ENCODE data around the gene MMP13.
"Not testable (repeated sequence)": the region's sequence is repeated elsewhere in the genome, so short reads cannot be mapped to it uniquely, and the experiment has no call there.

The MMP13 gene

DNA sequence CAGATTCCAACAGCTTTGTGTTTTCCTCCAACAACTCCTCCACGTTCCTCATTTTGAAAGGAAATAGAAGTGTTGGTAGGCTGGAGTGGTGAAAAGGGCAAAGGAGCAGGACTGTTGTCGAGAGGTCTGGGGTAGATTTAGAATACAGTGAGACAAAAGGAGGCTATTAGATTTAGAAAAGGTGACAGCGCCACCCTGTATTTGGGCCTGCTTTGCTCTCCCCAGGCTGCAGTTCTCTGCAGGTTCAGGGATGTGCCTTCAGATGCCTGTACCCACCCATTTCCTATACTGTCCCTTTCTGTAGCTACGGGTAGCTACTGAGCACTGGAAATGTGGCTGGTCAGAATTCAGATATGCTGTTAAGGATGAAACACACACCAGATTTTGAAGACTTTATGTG, 20.8 kb downstream of the MMP13 start:
- no peak for DNase-seq

DNA sequence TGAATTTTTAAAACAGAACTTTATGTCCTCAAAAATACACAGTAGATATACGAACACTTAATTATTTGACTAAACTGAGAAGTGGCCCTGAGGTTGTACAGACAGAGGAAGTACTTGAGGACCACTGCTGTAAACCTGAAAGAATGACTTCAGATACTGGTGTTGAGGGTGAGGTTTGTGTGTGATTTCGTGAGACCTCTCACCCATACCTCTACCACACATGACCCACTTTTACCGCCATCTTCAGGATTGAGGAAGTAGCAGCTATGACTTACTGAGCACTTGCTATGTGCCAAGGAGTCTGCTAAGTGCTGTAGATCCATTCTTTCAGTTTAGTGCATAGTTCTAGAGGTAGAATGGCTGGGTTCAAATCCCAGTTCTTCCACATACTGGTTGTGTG, 21.9 kb downstream of the MMP13 start:
- no peak for DNase-seq

DNA sequence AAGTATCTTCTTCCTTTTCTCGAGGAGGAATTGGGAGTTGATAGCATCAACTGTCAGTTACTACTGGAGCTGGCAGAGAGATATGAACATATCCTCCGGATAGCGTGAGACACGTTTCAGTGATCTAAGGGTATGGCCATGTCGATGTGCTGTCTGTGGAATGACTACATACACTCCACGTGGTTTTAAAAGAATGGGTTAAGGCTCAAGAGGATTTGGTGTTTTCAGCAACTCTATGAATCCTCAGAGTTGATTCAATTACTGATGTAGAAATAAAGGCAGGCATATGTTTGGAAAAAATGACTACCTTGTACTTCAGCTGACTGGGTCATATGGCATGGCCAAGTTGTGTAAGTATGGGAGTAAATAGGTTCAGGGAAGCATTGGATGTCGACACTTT, 22.9 kb downstream of the MMP13 start:
- no peak for DNase-seq

DNA sequence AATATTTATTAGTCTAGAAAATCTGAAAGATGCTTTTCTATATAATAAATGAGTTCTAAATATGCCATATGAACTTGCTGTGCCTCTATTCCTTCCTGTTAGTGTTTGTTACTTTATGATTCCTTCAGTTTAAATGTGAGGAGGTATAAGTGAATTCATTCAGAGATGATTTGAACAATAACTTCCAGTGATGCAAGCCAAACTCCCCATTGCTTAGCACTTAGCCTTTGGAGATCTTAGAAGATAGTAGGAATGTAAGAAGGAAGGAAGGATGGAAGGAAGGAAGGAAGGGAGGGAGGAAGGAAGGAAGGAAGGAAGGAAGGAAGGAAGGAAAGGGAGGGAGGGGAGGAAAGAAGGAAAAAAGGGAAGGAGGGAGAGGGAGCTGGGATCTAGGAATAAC, 25.1 kb downstream of the MMP13 start:
- DNase-seq = no peak

DNA sequence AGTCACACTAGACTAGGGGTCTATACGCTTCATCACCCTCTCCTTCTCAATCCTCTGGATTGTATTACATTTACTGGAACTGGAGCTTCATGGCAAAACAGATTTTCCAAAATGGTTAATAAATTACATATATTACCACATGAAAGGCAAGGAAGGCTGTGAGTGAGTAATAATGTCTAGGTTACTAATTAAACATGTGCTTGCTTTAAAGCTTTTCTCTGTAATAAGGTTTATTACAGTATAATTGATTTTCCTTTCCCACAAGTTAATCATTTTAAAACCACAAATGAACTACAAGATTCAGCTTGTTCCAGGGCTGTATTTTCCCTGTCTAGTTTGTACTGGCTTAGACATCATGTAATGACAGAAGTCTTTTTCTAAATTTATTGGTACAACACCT, 25.6 kb downstream of the MMP13 start:
- DNase-seq = no peak

DNA sequence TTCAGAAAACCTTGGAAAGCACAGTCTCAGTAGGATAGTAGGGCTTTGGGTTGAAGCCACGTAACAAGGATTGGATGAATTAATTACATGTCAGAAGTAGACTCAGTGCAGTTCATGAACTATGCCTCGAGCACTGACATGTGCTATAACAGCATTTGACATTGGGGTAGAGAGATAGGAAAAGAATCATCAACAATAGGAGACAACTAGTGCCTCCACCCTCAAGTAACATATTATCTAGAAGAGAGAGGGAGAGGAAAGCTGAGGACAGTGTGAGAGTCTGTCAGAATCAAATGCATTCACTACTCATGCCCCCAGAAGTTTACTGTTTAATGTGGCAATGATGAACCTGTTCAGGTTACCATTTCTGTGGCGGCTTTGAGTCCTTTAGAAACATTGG, 26.4 kb downstream of the MMP13 start:
- no peak for DNase-seq

DNA sequence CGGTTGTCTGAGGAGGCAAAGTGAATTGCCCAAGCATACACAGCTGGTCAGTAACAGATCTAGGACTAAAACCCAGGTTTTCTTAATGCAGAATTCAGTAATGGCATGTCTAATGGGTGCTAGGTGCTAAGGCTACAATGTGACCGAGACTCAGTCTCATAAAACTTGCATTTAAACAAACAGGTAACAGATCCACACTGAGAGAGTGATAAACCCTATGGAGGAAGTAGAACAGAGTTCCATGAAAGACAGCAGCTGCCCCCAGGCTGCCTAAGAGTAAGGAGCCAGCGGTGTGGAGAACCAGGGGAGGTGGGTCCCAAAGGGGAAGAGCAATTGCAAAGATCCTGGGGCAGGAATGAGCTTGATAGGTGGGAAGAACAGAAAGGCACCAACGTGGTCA, 27.3 kb downstream of the MMP13 start:
- no peak for DNase-seq

DNA sequence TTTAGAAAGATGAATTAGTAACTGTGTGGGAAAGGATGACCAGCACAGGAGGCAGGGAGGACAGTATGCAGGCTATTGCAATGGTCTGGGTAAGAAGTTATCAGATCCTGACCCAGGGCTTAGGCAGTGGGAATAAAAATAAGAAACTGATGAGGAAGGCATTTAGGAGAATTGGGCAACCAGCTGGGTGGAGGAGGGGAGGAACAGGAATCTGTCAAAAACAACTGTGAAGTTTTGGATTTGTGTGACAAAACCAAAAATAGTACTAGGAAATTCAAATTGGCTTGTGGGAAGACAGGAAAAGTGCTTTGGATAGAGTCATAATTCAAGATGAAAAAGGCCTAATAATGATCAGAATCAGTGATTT, 27.9 kb downstream of the MMP13 start:
- DNase-seq = no peak

DNA sequence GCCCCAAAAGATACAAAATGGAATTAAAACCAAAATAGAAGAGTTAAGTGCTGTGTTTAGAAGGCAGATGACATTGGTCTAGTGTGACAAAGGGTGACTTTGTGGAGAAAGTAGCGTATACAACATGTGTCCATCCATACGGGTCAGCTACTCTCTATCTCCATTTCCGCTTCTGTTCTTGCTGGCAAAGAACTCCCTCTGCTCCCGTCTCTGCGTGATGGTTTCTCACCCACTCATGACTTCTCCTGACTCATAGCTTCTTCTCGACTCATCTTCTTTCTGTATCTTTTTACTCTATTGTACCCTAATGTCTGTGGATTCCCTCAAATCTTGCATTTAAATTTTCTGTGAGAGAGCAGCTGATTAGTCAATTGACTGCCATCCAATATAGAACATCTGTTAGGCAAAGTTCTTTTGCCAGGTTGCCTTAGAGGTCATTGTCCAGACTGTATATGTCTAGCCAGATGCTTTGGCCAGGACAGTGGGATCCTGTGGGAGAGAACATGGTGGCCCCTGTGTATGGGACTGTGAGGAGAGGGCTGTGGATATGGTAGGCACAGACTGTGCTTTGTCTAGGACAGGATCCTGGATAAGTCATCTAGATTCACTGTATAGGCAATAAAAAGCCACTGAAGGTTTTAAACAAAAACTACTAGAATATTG, 28.4 kb downstream of the MMP13 start:
- DNase-seq = no peak

DNA sequence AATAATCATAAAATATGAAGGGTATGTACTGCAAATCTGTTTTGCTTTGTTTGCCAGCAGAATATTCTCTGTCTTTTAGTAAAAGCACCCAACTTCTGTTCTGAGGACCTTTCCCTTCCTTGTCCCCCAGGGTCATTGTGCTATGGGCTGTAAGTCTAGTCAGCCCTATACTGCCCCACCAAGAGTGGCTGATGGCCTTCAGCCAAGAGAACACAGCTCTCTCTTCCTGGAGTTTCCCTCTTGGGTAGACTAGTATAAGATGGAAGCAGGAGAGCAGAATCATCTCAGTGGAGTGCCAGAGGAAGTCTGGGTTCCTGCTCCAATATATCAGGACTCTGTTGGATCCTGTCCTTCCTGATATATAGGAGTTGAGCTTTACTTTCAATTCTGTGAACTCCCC, 29.0 kb downstream of the MMP13 start:
- no peak for DNase-seq

DNA sequence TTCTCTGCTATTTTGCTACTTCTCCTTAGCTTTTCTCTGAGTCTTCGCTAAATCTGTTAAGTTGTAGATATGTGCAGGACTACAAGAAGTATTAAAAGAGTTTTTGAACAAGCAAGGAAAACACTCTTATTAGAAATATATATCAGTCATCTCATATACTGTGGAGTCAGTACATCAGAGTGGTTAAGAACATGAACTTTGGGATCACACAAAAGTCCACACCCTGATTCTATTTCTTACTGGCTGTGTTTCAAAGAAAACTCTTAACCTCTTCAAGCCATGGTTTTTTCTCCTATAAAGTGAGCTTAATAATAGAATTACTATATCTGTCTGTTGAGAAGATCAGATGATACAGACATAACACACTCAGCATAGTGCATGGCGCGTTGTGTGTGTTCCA, 29.5 kb downstream of the MMP13 start:
- DNase-seq = no peak

DNA sequence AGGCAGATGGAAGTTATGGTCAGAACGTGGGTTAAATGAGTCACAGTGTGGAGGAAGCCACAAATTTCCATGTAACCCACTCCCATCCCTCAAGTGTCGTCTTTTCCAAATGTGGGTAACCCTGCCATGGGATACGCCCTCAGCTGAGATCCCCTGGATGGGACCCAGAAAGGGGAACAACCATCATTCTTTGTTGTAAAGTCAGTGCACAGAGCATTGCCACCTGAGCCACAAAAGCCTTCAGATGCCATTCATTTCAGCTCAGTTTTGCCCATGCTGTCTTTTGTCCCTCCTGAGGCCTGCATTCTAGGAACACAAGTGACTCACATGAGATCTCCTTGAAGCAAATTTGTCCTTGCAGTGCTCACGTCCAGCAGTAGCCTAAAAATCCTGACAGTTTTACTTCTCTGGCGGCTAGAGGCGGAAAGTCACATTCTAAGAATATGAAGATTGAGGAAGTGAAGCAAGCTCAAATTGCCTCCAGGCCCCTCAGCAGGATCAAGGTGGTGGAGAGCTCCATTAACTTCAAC, 30.6 kb downstream of the MMP13 start:
- no peak for DNase-seq

DNA sequence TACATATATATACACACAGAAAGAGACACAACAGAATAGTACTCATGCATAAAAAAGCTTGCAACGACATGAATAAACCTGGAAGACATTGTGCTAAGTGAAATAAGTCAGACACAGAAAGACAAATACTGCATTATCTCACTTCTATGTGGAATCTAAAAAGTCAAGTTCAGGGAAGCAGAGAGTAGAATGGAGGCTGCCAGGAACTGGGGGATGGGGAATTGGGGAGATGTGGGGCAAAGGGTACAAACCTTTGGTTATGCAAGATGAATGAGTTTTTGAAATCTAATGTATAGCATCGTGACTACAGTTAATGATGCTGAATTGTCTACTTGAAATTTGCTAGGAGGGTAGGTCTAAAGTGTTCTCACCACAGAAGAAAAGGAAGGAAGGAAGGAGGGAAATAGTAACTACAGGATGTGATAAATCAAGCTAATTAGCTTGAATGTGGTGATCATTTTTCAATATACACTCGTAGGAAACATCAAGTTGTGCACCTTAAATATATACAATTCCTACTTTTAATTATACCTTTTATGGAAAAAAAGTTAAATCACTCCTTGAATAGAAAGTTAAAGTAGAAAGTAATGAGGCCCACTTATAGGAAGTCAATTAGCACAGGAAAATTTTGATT, 33.8 kb downstream of the MMP13 start:
- DNase-seq = no peak

DNA sequence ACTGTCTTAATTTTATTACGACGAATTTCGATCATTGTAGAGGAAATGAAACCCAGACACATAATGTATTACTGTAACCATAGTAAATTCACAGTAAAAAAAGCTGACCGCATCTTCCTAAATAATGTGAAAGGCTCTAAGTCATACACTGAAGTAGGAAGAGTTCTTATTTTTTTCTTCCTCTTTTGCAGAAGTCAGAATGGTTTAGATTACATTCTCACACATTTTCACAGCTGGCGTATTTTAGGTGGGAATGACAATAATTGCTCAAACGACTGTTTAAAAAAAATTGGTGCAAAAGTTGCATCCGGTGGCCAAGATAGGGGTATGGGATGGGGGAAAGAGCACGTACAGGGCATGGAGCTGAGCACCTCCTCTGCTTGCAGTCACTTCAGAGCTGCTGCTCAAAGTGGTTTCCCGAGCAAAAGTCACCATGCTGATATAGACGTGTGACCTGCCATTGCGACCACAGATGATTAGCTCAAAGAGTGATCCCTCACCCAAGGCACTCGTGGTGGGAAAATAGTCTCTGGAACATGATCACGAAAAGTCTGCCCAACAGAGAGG, 35.3 kb downstream of the MMP13 start:
- no peak for DNase-seq

DNA sequence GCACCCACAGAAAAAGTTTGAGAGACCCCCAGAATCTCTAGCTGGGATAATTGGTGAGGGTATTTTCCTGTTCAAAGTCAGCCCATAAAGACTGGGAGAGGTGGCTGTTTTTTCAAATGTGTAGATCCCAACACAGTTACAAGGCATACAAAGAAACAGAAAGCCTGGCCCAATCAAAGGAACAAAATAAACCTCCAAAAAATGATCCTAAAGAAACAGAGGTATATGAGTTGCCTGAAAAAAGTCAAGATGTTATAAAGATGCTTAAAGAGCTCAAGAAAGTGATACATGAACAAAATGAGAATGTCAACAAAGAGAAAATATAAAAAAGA, 40.5 kb downstream of the MMP13 start:
- DNase-seq = no peak

DNA sequence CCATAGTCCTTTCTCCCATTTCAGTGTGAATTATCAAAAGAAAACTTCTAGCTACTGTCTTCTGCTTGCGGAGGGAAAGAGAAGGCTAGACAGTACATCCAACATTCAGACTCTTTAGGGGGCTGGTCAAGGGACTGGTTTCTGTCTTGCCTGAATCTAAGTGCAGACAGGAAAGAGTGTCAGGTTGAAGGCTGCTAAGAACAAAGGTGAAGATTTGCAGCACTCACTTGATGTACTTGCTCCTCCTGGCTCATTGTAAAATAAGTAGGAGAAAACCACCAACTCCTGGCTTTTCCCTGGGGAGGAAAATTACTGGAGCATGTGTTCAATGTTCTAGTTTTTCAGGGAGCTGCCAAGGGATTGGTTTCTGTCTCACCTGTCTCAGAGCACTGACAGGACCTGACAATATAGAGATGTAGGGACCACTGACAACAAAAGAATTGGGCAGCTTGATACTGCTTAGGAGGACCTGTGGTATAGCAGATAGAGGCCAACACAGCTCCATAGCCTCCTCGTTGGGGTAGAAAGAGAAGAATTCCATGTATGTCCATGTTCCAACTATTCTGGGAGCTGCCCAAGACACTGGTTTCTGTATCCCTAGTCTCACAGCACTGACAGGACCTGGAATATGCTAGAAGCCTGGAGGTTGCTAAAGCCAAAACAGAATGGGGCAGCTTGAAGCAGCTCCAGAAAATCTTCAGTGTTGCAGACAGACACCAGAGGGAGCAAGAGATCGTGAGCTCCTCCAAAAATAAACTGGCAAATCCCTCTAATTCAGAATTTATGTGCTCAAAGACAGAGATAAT, 41.1 kb downstream of the MMP13 start:
- no peak for DNase-seq

DNA sequence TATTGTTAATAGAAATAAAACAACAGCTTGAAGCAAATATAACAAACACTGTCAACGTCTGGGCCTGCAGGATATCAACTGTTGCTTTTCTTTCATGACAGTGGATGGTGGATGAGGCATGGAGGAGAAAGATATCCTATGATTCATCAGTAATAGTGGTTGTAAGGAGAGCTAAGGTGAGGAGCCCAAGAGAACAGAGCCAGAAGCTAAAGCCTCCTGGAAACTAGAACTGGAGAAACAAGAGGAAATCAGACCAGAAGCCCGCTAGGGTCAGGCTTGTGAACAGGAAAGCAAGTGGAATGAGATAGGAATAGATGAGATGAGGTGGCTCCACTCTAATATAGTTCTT, 43.1 kb downstream of the MMP13 start:
- no peak for DNase-seq

DNA sequence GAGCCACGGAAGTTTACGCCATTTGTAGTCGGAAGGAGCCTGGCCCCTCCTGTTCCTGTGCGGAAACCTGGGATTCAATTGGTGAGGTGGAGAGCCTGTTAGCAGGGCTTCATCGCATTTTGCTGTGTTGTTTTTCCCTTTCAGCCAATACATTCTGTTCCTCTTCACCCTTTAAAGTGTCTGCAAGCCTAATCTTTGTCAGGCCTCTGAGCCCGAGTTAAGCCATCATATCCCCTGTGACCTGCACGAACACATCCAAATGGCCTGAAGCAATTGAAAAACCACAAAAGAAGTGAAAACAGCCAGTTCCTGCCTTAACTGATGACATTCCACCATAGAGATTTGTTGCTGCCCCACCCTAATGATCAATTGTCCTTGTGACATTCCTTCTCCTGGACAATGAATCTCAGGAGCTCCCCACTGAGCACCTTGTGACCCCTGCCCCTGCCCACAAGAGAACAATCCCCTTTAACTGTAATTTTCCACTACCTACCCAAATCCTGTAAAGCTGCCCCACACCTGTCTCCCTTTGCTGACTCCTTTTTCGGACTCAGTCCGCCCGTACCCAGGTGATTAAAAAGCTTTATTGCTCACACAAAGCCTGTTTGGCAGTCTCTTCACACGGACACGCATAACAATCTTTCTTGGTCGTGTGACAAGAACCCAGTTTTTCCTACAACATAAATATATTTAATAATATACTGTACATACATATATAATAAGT, 43.6 kb downstream of the MMP13 start:
- no peak for DNase-seq

DNA sequence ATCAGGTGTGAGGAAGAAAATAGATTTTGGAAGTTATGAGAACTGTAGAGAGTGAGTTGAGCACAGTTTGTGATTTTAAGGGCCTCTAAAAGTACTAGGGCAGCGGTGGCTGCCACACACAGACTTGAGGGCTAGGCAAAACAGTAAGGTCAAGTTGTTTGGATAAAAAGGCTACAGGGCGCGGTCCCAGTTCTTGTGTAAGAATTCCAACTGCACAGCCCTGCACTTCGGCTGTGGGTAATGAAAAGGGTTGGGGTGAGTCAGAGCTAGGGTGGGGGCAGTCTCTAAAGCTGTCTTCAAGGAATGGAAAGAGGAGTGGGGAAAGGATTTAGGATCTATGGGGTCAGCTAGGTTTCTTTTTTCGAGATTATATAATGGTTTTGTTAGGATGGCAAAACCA, 49.7 kb downstream of the MMP13 start:
- not testable (repeated sequence) for DNase-seq

DNA sequence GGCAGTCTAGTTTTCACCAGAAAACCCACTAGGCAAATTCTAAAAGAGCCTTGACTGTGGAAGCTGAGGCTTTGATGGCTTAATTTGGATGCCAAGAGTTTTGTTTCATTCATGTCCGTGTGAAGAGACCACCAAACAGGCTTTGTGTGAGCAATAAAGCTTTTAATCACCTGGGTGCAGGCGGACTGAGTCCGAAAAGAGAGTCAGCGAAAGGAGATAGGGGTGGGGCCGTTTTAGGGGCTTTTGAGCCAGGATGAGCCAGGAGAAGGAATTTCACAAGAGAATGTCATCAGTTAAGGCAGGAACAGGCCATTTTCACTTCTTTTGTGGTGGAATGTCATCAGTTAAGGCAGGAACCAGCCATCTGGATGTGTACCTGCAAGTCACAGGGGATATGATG, 51.6 kb downstream of the MMP13 start:
- DNase-seq = not testable (repeated sequence)

DNA sequence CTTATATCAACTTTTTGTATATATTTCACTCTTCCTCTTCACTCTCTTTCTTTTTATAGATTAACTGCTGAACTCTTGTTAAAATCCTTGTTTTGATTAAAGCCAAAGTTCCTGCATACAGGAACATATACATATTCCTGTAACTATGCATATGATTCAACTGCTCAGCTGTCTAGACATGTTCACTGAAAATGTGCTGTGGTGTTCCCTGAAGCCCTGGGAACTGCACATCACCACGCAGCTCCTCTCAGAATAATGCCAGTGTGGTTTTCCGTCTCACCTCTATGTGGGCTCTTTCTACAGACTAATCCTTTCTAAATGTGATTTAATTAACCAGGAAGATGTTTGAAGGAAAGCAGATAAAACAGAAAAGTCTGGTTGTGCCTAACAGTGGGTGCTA, 55.2 kb downstream of the MMP13 start:
- DNase-seq = no peak

Data from activated T-cell treated with anti-CD3 and anti-CD28 coated beads, Interleukin-2, amount 50 U/mL, for 1 hour (primary cell).